ENCODE data around the gene PI3. TPM values are rescaled to one million over a fixed set of nuclear protein-coding genes. Genes with fewer than 3 reads are reported as not detected.

PI3 gene
- total RNA-seq, 1 experiment from 2014 or later, result not detected

GRCh38 chr20:45173522-45173921 is 1.2 kb upstream of the PI3 start:
- TF ChIP-seq YY1 (IDR thresholded peaks at IDR 0.05; ENCODE audit: extremely low read depth, insufficient replicate concordance, low read depth, low read length) (no peak), EZH2 (IDR thresholded peaks at IDR 0.05) (no peak), FOSL1 (IDR thresholded peaks at IDR 0.05; ENCODE audit: low read depth) (no peak), REST (IDR thresholded peaks at IDR 0.05; ENCODE audit: low read depth) (no peak), CEBPB (IDR thresholded peaks at IDR 0.05; ENCODE audit: low read depth) (no peak), TCF7L2 (IDR thresholded peaks at IDR 0.05; ENCODE audit: borderline replicate concordance, extremely low read depth, insufficient read depth, insufficient read length) (no peak)
- TF ChIP-seq, protein P1, sequence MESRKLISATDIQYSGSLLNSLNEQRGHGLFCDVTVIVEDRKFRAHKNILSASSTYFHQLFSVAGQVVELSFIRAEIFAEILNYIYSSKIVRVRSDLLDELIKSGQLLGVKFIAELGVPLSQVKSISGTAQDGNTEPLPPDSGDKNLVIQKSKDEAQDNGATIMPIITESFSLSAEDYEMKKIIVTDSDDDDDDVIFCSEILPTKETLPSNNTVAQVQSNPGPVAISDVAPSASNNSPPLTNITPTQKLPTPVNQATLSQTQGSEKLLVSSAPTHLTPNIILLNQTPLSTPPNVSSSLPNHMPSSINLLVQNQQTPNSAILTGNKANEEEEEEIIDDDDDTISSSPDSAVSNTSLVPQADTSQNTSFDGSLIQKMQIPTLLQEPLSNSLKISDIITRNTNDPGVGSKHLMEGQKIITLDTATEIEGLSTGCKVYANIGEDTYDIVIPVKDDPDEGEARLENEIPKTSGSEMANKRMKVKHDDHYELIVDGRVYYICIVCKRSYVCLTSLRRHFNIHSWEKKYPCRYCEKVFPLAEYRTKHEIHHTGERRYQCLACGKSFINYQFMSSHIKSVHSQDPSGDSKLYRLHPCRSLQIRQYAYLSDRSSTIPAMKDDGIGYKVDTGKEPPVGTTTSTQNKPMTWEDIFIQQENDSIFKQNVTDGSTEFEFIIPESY (IDR thresholded peaks at IDR 0.05; ENCODE audit: extremely low read depth, insufficient replicate concordance, low read length), result no peak
- Histone ChIP-seq H3K27ac (ENCODE audit: low read depth, low read length) (no peak overlapping the region), H3K79me2 (ENCODE audit: insufficient read depth, low read length) (no peaks in the 10 kb centered on the region), H3K4me3 (replicated peaks in 1 of 2; ENCODE audit: low read depth in 1 of 2, low read length in 2 of 2) (no peak overlapping the region), H3K4me2 (ENCODE audit: low read length) (no peak overlapping the region), H3K9ac (ENCODE audit: low read length) (no peak overlapping the region), H4K20me1 (ENCODE audit: insufficient read depth) (no peaks in the 10 kb centered on the region), H2AFZ (ENCODE audit: low read depth, low read length, poor library complexity, severe bottlenecking) (no peak overlapping the region), H3K27me3 (ENCODE audit: insufficient read depth, low read length) (no peaks in the 10 kb centered on the region), H3K4me1 (ENCODE audit: control insufficient read depth in 1 of 2, insufficient read depth in 2 of 2, low read length in 2 of 2) (no peaks in the 10 kb centered on the region), H3K36me3 (ENCODE audit: control insufficient read depth in 1 of 2, insufficient read depth in 2 of 2, low read length in 2 of 2) (no peaks in the 10 kb centered on the region), H3K9me3 (ENCODE audit: control insufficient read depth in 1 of 2, insufficient read depth in 1 of 2, low read depth in 1 of 2, low read length in 2 of 2) (no peaks in the 10 kb centered on the region; a peak in 1 of 4 replicates), H3K9me2 (ENCODE audit: insufficient read depth) (no peaks in the 10 kb centered on the region)
- DNase-seq (ENCODE audit: low read depth, low spot score) (no peak), ATAC-seq (no peak)
- RAD21 ChIA-PET (ENCODE audit: low non-redundant PET in 1 of 2, low total read pairs in 2 of 2, uncharacterized antibody in 2 of 2, unreplicated experiment in 2 of 2), result no interaction called here
- CTCF ChIA-PET, result interaction anchor here (1.5 kb wide), 1 partner anchor 35 kb away, joined by 5 read pairs; no protein-coding TSS in a partner anchor
- no TSS peak for BruUV-seq (replicated peaks)
- intact Hi-C loops (cut with micrococcal nuclease), result no loop called here
- POLR2A ChIA-PET, result no interaction called here
